Fibroblast of villous mesenchyme (primary cell): ENCODE measurements around the gene TXNRD3. TPM values are rescaled to one million over a fixed set of nuclear protein-coding genes. Genes with fewer than 3 reads are reported as not detected.
A peak's percentile ranks its signal among the peaks of the same experiment; 100 is the strongest.

Experiments used
- DNase-seq: peaks from one replicate; pipeline ENCODE4 v3.0.0-alpha.2; 2010; ENCODE audit warnings: low read depth
- H3K4me3 ChIP-seq: 2 replicates; pipeline ENCODE4 v1.5.1; 2011; ENCODE audit warnings: low read depth, mild to moderate bottlenecking, low read length
- total RNA-seq: library from RNA; depleted of rRNA; stranded (reverse); fragments of >200 nt; gene quantifications from 2 replicates; pipeline ENCODE4 v1.2.3, GENCODE V29; 2012
- TF ChIP-seq, protein P1 (sequence below): IDR thresholded peaks from 2 replicates; pipeline ENCODE4 v1.5.1; 2012; ENCODE audit warnings: low read depth, mild to moderate bottlenecking, low read length; ENCODE audit not compliant: insufficient read depth

TXNRD3 gene
- total RNA-seq, 1 donor, result 13.4 TPM

DNA sequence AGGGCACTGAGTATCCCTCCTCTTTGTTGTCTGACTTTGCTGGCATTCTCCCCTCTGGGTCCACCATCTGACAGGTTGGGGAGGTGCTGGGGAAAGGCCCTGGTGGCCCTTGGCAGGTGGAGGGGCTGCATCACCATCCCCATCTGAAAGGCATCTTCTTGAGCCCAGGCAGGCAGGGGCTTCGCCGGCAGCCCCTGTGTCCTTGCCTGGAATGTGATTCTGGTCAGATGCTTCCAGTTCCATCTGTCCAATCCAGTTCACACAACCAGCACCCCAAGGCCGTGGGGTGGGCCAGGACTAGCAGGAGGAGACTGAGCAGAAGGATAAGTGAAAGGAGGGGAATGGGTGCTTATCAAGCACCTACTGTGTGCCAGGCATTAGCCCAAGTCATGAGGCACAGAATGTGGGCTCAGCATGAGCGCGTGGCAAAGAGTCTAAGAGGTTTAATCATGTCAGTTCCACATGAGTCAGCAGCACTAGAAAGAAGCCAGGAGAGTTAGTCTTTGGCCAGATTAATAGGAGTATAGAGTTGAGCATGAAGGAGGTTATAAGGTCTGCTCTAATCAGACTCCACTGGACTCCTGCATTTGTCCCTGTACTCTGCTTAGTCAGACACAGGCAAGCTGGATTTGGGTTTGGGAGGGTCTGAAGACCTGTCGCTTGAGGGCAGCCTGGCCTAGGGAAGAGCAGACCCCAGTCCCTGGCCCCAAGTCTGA is 10.5 kb upstream of the TXNRD3 start:
- TF ChIP-seq, protein P1, sequence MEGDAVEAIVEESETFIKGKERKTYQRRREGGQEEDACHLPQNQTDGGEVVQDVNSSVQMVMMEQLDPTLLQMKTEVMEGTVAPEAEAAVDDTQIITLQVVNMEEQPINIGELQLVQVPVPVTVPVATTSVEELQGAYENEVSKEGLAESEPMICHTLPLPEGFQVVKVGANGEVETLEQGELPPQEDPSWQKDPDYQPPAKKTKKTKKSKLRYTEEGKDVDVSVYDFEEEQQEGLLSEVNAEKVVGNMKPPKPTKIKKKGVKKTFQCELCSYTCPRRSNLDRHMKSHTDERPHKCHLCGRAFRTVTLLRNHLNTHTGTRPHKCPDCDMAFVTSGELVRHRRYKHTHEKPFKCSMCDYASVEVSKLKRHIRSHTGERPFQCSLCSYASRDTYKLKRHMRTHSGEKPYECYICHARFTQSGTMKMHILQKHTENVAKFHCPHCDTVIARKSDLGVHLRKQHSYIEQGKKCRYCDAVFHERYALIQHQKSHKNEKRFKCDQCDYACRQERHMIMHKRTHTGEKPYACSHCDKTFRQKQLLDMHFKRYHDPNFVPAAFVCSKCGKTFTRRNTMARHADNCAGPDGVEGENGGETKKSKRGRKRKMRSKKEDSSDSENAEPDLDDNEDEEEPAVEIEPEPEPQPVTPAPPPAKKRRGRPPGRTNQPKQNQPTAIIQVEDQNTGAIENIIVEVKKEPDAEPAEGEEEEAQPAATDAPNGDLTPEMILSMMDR, result no peak
- no peak overlapping the region for H3K4me3 ChIP-seq
- no peak for DNase-seq

DNA sequence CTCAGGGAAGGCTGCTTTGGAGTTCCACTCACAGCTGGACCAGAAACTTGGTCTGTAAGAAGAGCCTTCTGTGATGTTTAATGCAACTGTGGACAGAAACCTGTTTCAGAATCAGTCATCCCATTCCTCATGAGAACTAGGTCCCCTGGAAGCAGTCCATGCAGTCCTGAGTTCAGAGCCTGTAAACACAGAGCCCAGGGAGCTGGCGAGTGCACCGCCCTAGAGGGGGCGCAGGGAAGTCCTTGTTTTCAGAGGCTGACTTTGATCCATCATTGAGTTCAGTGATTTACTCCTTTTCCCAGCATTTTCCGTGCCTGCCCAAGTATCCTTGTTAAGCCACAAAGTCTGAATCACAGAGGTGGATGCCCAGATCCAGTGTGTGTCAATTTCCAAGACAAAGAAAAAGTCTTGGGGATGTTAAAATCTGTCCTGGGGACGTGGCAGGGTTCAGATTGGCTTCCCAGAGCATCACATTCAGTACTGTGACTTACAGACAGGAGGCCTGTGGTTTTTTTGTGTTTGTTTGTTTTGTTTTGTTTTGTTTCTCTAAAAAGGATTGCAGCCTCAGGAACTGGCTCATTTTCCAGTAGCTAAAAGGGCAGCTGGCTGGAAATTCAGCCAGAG is 9.8 kb upstream of the TXNRD3 start:
- no peak overlapping the region for H3K4me3 ChIP-seq
- no peak for DNase-seq
- TF ChIP-seq, protein P1, result peak; percentile 10

- H3K4me3 ChIP-seq, result no peak overlapping the region
- TF ChIP-seq, protein P1, result no peak
- no peak for DNase-seq
These were observed 8.8 kb upstream of the TXNRD3 start for GRCh38 chr3:126663750-126664149.

- TF ChIP-seq, protein P1, result no peak
- H3K4me3 ChIP-seq, result no peak overlapping the region
- DNase-seq, result no peak
These were observed 8.3 kb upstream of the TXNRD3 start for GRCh38 chr3:126663257-126663656.

GRCh38 chr3:126661532-126662364 is 6.8 kb upstream of the TXNRD3 start:
- DNase-seq, result no peak

More at GRCh38 chr3:126661532-126662364, 6.8 kb upstream of the TXNRD3 start:
- H3K4me3 ChIP-seq, result no peak overlapping the region
- TF ChIP-seq, protein P1, result no peak
